GM12873 (cell line): ENCODE data around the gene PHACTR4.

ENCODE experiments used
- CTCF ChIP-seq: IDR thresholded peaks from 2 replicates; pipeline ENCODE4 v1.5.1; 2012; ENCODE audit warnings: low read depth, mild to moderate bottlenecking, moderate library complexity, low read length, control low read depth; ENCODE audit not compliant: insufficient read depth; ENCODE audit errors: missing control alignments

Gene PHACTR4

GRCh38 chr1:28380394-28380793 lies 10.9 kb downstream of the PHACTR4 start:
- TF ChIP-seq CTCF = no peak

- TF ChIP-seq CTCF = no peak
Observed at GRCh38 chr1:28392027-28392652, 22.6 kb downstream of the PHACTR4 start.

- TF ChIP-seq CTCF = no peak
Observed at GRCh38 chr1:28394136-28394535, 24.6 kb downstream of the PHACTR4 start.

DNA sequence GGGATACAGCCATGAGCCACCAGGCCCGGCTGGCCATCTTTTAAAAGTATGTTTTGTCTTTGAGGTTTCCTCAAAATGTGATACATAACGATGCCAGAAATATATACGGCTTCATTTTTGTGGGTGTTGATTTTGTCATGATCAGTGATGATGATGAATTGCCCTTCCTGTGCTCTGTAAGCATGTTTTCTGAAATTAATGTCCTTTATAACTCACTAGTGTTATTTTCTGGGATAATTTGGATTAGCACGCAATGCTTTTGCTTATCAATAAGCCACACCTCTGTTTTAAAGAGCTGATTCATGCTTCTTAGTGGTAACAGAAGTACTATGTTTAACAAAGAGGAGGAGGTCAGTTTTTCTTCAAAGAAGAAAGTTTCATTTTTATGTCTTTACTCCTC lies 25.6 kb downstream of the PHACTR4 start:
- no peak for TF ChIP-seq CTCF

DNA sequence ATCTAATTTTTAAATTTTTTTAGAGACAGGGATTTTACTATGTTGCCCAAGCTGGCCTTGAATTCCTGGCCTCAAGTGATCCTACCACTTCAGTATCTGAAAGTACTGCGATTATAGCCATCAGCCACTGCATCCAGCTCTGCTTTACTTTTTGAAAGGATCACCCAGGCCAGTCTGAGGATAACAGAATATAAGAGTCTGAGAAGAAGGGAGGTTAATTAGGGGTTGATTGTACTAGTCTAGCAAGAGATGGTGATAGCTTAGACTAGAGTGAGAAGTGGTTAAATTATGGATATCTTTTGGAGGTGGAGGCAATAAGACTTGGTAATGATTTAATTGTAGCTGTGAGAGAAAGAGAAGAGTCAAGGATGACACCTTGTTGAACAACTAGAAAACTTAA lies 32.2 kb downstream of the PHACTR4 start:
- TF ChIP-seq CTCF = no peak

DNA sequence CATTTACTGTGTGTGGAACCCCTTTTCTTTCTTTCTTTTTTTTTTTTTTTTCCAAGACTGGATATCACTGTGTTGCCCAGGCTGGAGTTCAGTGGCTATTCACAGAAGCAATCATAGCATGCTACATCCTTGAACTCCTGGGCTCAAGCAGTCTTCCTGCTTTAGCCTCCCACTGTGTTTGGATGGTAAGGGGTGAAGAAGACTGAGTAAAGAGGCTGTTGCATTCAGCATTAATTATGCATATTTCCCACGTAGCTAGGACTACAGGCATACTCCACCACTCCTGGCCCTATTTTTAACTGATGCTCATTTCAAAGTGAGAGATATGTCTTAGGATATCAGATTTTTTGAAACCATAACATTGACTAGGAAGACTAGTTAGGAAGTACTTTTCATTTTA lies 39.5 kb downstream of the PHACTR4 start:
- no peak for TF ChIP-seq CTCF

GRCh38 chr1:28411656-28412055 lies 42.1 kb downstream of the PHACTR4 start:
- TF ChIP-seq CTCF = no peak
